CD1c-positive myeloid dendritic cell (primary cell): Measurements from ENCODE around the gene RABEP2.
"Not testable (repeated sequence)": the region's sequence is repeated elsewhere in the genome, so short reads cannot be mapped to it uniquely, and the experiment has no call there.

ENCODE experiments used
- DNase-seq: peaks from one replicate; pipeline ENCODE4 v3.0.0-alpha.2; 2016; ENCODE audit errors: extremely low spot score

Gene RABEP2

GRCh38 chr16:28932339-28933141 is 7.5 kb upstream of the RABEP2 start:
- DNase-seq: no peak

- no peak for DNase-seq
Measured at GRCh38 chr16:28931801-28932225, 6.8 kb upstream of the RABEP2 start, which contains the start of gene CD19. CD19 (plus strand) TSS chr16:28931971; CDS start chr16:28932001, 30 bp downstream.

DNA sequence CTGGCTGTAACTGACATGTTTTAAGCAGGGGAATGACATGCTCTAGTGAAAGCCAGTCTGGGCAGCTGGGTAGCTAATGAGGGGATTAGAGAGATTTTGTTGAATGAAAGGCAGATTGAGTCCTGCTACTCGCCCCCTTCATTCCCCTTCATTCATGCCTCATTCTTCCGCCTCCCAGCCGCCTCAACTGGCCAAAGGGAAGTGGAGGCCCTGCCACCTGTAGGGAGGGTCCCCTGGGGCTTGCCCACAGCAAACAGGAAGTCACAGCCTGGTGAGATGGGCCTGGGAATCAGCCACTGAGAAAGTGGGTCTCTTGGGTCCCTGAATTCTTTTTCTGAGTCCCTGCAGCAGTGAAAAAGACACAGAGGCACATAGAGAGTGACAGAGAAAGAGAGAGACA is 5.6 kb upstream of the RABEP2 start:
- DNase-seq: peak; percentile 8

- no peak for DNase-seq
Measured at GRCh38 chr16:28930203-28930602, 5.2 kb upstream of the RABEP2 start.

DNA sequence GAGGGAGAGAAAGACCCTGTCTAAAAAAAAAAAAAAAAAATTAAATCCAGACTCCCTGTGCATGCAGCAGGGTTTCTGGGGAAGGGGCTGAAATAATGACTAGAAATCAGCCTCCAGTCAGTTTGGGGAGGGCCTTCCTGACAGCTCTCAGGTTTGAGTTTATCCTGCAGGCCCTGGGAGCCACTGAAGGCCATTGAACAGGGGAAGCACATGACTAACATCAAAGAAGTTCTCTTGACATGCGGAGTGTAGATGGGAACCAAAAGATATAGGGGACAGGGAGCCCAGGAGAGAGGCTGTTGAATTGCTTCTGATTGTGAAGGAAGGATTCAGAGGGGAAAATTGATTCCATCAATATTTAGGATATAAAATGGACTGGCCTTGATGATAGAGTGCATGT is 2.8 kb upstream of the RABEP2 start:
- DNase-seq: no peak

DNA sequence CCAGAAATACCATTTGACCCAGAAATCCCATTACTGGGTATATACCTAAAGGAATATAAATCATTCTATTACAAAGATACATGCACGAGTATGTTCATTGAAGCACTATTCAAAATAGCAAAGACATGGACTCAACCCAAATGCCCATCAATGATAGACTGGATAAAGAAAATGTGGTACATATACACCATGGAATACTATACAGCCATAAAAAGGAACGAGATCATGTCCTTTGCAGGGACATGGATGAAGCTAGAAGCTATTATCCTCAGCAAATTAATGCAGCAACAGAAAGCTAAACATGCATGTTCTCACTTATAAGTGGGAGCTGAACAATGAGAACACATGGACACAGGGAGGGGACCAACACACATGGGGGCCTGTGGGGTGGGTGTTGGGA is 1.2 kb upstream of the RABEP2 start:
- DNase-seq: not testable (repeated sequence)

- peak; percentile 82 for DNase-seq
Measured at GRCh38 chr16:28925386-28926228, 569 bp upstream of the RABEP2 start.

DNA sequence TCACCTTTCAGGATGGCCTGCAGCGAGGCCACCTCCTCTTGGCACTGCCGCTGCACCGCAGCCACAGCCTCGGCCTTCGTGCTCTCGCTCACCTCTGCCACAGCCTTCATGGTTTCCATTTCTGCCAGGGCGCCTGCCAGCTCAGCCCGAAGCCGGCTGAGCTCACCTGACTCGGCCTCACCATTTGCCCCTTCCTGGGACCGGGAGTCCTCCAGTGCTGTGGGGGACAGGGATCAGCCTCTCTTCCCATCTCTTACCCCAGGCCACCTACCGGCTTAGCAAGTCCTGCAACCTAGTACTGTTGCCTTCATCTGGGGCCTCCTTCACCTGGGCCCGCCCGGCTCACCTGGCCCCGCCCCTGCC is 658 bp downstream of the RABEP2 start:
- peak; percentile 3 for DNase-seq

DNA sequence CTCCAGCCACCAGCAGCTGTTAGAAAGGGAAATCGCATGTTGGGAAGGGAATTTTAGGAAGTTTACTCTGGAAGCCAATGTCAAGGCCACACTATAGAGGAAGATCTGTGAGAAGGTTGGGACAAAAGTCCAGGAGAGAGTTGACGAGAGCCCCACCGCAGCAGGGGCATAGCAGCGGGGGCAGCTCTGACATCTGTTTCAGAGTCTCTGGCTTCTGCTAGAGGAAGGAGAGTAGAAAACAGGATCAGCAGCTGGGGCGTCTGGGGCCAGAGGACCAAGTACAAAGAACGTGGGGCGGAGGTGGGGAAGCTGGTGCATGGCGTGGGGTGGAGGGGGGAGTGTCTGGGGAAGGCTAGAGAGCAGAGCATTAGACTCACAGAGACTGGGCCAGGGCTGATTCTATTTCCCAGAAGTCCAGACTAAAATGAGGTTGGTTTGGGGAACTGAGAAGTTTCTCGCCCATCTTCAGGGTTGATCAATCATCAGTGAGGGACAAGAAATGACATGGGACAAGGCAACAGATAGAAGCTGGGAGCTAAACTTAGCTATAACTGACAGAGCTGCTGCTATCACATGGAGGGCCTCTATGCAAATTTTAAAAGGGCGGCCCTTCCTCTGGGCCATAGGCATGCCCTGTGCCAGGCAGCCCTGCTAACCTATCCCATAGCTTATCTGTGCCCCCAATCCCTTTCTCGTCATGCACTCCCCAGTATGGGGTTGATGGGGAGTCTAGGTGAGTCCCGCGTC is 1.2 kb downstream of the RABEP2 start:
- DNase-seq: peak; percentile 94

- no peak for DNase-seq
Measured at GRCh38 chr16:28923231-28923587, 1.8 kb downstream of the RABEP2 start.

DNA sequence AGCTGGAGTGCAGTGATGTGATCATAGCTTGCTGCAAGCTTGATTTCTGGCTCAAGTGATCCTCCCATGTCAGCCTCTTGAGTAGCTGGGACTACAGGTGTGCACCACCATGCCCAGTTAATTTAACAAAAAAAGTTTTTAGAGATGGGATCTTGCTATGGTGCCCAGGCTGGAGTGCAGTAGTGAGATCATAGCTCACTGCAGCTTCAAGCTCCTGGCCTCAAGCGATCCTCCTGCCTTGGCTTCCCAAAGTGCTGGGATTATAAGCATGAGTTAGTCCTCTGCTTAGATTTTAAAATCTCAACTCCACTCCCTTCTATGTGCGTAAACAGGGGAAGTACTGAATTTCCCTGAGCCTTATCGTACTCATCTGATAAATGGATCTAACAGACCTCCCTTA is 6.3 kb downstream of the RABEP2 start:
- DNase-seq: no peak

GRCh38 chr16:28917095-28917494 is 7.9 kb downstream of the RABEP2 start:
- DNase-seq: no peak

GRCh38 chr16:28915181-28915580 is 9.9 kb downstream of the RABEP2 start:
- no peak for DNase-seq

GRCh38 chr16:28913946-28914724 is 10.9 kb downstream of the RABEP2 start:
- no peak for DNase-seq

DNA sequence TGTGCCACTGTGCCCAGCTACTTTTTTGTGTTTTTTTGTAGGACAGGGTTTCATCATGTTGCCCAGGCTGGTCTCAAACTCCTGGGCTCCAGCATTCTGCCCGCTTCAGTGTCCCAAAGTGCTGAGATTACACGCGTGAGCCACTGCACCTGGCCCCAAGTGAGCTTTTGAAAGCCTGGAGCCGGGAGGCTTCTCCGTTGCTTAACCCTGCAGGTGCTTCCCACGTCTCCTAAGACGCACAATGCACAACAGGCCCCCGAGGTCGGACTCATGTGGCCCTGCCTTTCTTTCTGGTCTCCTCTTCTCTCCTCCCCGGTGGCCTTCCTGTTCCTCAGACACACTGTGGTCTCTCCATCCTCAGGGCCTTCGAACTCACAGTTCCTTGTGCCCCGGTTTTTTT is 12.5 kb downstream of the RABEP2 start:
- no peak for DNase-seq

DNA sequence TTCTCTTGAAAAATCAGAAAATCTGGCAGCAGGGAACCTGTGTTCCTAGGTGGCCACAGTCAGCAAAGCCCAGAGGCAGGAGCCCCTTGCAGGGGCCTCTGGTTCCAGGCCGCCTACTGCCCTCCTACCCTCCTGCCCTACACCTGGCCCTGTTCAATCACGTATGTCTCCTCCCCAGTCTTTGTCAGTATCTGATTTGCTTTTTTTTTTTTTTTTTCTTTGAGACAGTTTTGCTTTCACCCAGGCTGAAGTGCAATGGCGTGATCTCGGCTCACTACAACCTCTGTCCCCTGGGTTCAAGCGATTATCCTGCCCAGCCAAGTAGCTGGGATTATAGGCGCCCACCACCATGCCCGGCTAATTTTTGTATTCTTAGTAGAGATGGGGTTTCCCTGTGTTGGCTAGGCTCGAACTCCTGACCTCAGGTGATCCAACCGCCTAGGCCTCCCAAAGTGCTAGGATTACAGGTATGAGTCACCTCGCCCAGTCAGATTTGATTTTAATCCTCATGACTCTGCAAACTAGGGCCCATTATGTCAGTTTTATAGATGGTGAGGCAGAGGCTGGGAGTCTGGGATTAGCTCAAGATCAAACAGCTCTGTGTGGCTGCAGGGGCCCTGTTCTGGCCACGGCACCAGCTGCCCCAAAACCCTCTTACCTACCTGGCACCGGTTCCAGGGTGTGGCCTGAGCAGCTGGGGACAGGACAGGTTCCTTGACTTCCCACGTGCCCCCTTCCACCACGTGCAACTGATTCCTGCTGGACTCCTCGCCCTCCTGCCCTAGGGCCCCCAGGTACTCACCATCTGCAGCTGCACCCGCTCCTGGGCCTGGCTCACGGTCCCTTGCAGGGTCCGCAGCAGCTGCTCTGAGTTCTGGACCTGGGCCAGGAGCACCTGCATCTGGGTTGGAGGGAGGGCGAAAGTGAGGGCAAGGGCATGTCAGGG is 14.7 kb downstream of the RABEP2 start:
- no peak for DNase-seq

- DNase-seq: no peak
Measured at GRCh38 chr16:28905800-28906372, 19.2 kb downstream of the RABEP2 start.

GRCh38 chr16:28905229-28905754 is 19.7 kb downstream of the RABEP2 start:
- no peak for DNase-seq

- DNase-seq: no peak
Measured at GRCh38 chr16:28904828-28905227, 20.2 kb downstream of the RABEP2 start.

DNA sequence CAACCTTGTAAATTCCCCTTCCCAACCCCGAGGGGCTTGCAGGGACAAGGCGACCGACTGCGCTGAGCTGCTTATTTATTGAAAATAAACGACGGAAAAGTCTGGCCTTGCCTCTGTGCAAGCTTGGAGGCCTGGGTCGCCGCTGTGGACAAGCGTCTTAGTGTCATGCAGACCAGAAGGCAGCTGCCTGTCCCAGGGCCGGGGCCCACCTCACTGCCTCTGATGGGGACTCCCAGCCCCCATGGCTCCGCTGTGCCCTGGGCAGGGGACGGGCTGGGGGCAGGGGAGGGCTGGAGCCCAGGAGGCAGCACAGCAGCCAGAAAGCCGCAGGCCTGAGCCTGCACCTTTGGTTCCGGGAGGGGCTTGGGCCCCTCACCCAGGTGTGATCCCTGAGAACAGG is 20.7 kb downstream of the RABEP2 start:
- DNase-seq: no peak
